ENCODE measurements around the gene STON1. TPM values are rescaled to one million over a fixed set of nuclear protein-coding genes. Genes with fewer than 3 reads are reported as not detected.

STON1 gene
- total and polyA plus RNA-seq, 2 of the 4 experiments (the other 2 are of a cell fraction), result 4.0 to 5.7 TPM

DNA sequence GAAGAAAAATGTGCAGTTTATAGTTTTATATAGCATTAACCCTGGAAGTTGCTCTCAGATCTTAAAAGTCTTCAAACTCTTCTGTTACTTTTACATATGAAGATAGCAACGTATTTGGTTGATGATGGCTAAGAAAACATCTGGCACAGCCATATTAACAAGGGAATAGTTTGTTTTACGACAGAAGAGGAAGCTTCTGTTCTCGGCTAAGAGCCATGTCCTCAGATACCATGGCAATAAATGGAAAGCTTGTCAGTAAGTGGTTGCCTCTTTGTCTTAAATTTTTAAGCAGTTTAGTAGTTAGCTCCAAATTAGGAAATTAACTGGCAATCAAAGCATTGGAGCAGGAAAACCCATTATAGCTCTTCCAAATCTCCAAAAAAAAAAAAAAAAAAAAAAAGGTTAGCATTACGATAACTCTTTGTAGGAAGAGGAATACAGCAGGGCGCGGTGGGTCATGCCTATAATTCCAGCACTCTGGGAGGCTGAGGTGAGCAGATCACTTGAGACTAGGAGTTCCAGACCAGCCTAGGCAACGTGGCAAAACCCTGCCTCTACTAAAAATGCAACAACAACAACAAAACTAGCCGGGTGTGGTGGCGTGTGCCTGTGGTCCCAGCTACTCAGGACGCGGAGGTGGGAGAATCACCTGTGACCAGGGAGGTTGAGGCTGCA, 4.5 kb upstream of the STON1 start:
- intact Hi-C loops (cut with micrococcal nuclease) (no loop called here), in situ Hi-C loops (cut with MboI; ENCODE audit: low sequenced_read_pairs) (no loop called here), dilution Hi-C loops (cut with HindIII; ENCODE audit: low sequenced_read_pairs, unreplicated experiment) (no loop called here)
- Histone ChIP-seq H3K18ac (ENCODE audit: low read depth, low read length) (no peak overlapping the region), H3K4ac (ENCODE audit: low read depth, low read length) (no peak overlapping the region), H2BK120ac (ENCODE audit: low read depth, low read length) (no peak overlapping the region), H3K4me1 (ENCODE audit: control insufficient read depth, insufficient read depth, low read length) (peaks cover 7% of the 10 kb centered on the region), H2BK15ac (ENCODE audit: low read depth, low read length) (no peak overlapping the region), H2BK20ac (ENCODE audit: low read depth, low read length) (no peak overlapping the region), H3K9ac (ENCODE audit: low read depth, low read length) (no peak overlapping the region), H3K14ac (replicated peaks; ENCODE audit: low read depth, low read length) (no peak overlapping the region), H4K8ac (ENCODE audit: low read depth in 2 of 2, low read length in 2 of 2) (no peak overlapping the region), H3K27ac (ENCODE audit: insufficient read depth, low read length) (no peak overlapping the region), H3K27me3 (ENCODE audit: control insufficient read depth, insufficient read depth, low read length) (peaks cover 2% of the 10 kb centered on the region; the same call in 1 of the 2 replicates), H2AFZ (replicated peaks; ENCODE audit: low read length, poor library complexity) (no peak overlapping the region), H4K20me1 (ENCODE audit: insufficient read depth, low read length) (no peaks in the 10 kb centered on the region), H3K9me1 (ENCODE audit: insufficient read depth, low read length) (peaks cover 10% of the 10 kb centered on the region), H3K4me2 (ENCODE audit: low read depth, low read length) (no peak overlapping the region), H4K91ac (ENCODE audit: insufficient read depth, low read depth, low read length) (no peak overlapping the region), H2BK5ac (ENCODE audit: low read depth, low read length, poor library complexity, severe bottlenecking) (no peak overlapping the region), H3K79me1 (ENCODE audit: low read depth in 1 of 2, low read length in 2 of 2) (no peaks in the 10 kb centered on the region; a peak in 1 of 4 replicates), H3K56ac (ENCODE audit: extremely low read depth, insufficient read depth, low read length) (no peak overlapping the region), H3K4me3 (ENCODE audit: insufficient read depth, low read depth, low read length) (no peak overlapping the region), H4K5ac (ENCODE audit: low read depth, low read length) (no peak overlapping the region), H3K23ac (ENCODE audit: low read depth, low read length) (no peak overlapping the region), H2AK5ac (ENCODE audit: low read depth, low read length) (no peak overlapping the region), H2AK9ac (replicated peaks; ENCODE audit: low read depth, low read length, poor library complexity) (no peak overlapping the region), H3K36me3 (ENCODE audit: control insufficient read depth, insufficient read depth, low read length) (peaks cover 4% of the 10 kb centered on the region; the same call in 1 of the 2 replicates), H3K9me3 (ENCODE audit: control insufficient read depth, insufficient read depth, low read length) (no peaks in the 10 kb centered on the region)
- CTCF ChIA-PET, result interaction anchor here (0.6 to 1.4 kb wide), 2 partner anchors 11 to 1558 kb away, joined by 5 to 6 read pairs; no protein-coding TSS in a partner anchor
- ATAC-seq (ENCODE audit: low read depth) (no peak), DNase-seq (no peak)
- WGBS, 2 experiments (ENCODE audit: extremely low coverage in 2 of 2, insufficient read length in 1 of 2), result no CpG with 5 or more reads among the region's 11 CpGs
- TF ChIP-seq MAFK (IDR thresholded peaks at IDR 0.05; ENCODE audit: low read depth, low read length) (no peak), FOS (IDR thresholded peaks at IDR 0.05; ENCODE audit: low read depth, low read length) (no peak), RCOR1 (IDR thresholded peaks at IDR 0.05; ENCODE audit: insufficient replicate concordance, low read length) (no peak), RAD21 (IDR thresholded peaks at IDR 0.05; ENCODE audit: low read length) (no peak), POLR2A (IDR thresholded peaks at IDR 0.05; ENCODE audit: low read depth, low read length) (no peak), RFX5 (IDR thresholded peaks at IDR 0.05; ENCODE audit: low read depth, low read length) (no peak), CEBPB (IDR thresholded peaks at IDR 0.05; ENCODE audit: low read depth, low read length) (no peak), MXI1 (IDR thresholded peaks at IDR 0.05; ENCODE audit: borderline replicate concordance, low read depth, low read length) (no peak), NFE2L2 (IDR thresholded peaks at IDR 0.05; ENCODE audit: low read depth, low read length) (no peak)
- TF ChIP-seq, protein P1, sequence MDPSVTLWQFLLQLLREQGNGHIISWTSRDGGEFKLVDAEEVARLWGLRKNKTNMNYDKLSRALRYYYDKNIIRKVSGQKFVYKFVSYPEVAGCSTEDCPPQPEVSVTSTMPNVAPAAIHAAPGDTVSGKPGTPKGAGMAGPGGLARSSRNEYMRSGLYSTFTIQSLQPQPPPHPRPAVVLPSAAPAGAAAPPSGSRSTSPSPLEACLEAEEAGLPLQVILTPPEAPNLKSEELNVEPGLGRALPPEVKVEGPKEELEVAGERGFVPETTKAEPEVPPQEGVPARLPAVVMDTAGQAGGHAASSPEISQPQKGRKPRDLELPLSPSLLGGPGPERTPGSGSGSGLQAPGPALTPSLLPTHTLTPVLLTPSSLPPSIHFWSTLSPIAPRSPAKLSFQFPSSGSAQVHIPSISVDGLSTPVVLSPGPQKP (IDR thresholded peaks at IDR 0.05; ENCODE audit: borderline replicate concordance, low read depth, low read length), result no peak
- TF ChIP-seq, protein P2, sequence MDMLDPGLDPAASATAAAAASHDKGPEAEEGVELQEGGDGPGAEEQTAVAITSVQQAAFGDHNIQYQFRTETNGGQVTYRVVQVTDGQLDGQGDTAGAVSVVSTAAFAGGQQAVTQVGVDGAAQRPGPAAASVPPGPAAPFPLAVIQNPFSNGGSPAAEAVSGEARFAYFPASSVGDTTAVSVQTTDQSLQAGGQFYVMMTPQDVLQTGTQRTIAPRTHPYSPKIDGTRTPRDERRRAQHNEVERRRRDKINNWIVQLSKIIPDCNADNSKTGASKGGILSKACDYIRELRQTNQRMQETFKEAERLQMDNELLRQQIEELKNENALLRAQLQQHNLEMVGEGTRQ (IDR thresholded peaks at IDR 0.05; ENCODE audit: low read depth, low read length), result no peak
- POLR2A ChIA-PET (ENCODE audit: unreplicated experiment), result no interaction called here
- no TSS peak for BruUV-seq (replicated peaks)
